Ovary (tissue), 3 donors: Measurements from ENCODE around the gene PAPSS1.

Experiments used
- CTCF ChIP-seq, 3 donors: fragments of 450-650 bp in 2 of 3; fragments of 200-600 bp in 1 of 3; IDR thresholded peaks; one replicate each; pipeline versions ENCODE4 v1.5.1 to v1.8.0; 2016 to 2022; ENCODE audit warnings: antibody characterized with exemption in 3 of 3, mild to moderate bottlenecking in 1 of 3
- EP300 ChIP-seq: sonication (generic); formaldehyde crosslinking; IDR thresholded peaks from one replicate; pipeline ENCODE4 v1.6.1; 2017; ENCODE audit warnings: antibody characterized with exemption
- POLR2A ChIP-seq: fragments of 450-650 bp; IDR thresholded peaks from one replicate; pipeline ENCODE4 v1.6.1; 2017; ENCODE audit warnings: antibody characterized with exemption, mild to moderate bottlenecking, moderate library complexity
- donor health status: DM: no; HTN: no; CAD: no.

GRCh38 chr4:107600436-107600835, 119.6 kb downstream of the PAPSS1 start:
- TF ChIP-seq CTCF (IDR thresholded peaks at IDR 0.05) (no peak), EP300 (no peak), POLR2A (no peak)
